Erythroblast (primary cell): ENCODE measurements around the gene STAT3.

Source experiments
- GATA1 ChIP-seq: IDR thresholded peaks from 2 replicates; pipeline ENCODE4 v1.6.1; 2011; ENCODE audit warnings: low read depth, mild to moderate bottlenecking, control low read depth, low read length, moderate library complexity
- POLR2A ChIP-seq: IDR thresholded peaks from 2 replicates; pipeline ENCODE4 v1.6.1; 2011; ENCODE audit warnings: mild to moderate bottlenecking, low read length

DNA sequence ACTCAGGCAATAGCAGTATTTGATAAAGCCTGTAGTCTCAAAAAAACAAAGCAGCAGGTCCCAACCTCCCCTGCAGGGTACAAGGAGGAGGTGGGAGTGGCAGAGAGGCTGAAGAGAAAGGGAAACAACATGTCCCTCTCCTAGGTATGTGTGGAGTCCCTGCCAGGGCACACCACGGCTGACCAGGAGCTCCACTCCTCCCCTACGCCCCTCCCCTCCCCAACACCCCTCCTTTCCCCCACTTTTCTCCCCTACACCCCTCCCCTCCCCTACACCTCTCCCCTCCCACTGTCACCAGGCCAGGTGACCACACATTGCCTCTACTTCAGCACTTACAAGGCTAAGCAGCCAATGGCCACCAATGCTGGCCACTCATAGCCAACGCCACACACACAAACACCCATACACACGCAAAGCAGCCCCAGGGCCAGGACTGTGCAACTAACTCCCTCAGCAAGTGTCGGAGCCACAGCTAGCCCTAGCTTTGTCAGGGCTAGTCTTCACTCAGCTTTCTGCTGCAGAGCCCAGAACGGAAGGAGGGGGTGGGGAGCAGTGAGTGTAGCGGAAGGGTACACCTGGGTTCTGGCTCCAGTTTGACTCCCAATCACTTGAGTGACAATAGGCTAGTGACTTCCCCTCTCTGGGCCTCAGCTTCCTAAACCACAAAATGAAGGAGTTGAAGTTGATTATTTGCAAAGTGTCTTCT is 26.6 kb upstream of the STAT3 start:
- TF ChIP-seq POLR2A (no peak), GATA1 (no peak)
